ENCODE measurements around the gene GSK3B. TPM values are rescaled to one million over a fixed set of nuclear protein-coding genes. Genes with fewer than 3 reads are reported as not detected.

GSK3B gene
- total and polyA plus RNA-seq, 2 donors (not counting 3 experiments of a cell fraction or from before 2014, with no cell fraction given) = 22.1 to 50.1 TPM

GRCh38 chr3:119978554-119979208 is 115.6 kb downstream of the GSK3B start:
- H3K79me2 ChIP-seq (ENCODE audit: control insufficient read depth, insufficient read depth, low read length) = peaks cover 83% of the 10 kb centered on the region
- no peak overlapping the region for H3K4me2 ChIP-seq (ENCODE audit: insufficient read depth, low read length)
- no peaks in the 10 kb centered on the region for H3K4me1 ChIP-seq (ENCODE audit: control insufficient read depth, extremely low read depth, insufficient read depth, low read length)
- no peak overlapping the region for H3K9ac ChIP-seq (replicated peaks; ENCODE audit: extremely low read depth, insufficient read depth, low read length)
- H3K36me3 ChIP-seq (ENCODE audit: control insufficient read depth in 2 of 2, extremely low read depth in 1 of 2, insufficient read depth in 2 of 2, low read length in 2 of 2) = peaks cover 0 to 3% of the 10 kb centered on the region in 2 experiments
- H3K4me3 ChIP-seq (replicated peaks in 1 of 3; ENCODE audit: insufficient read depth in 1 of 3, low read depth in 1 of 3, low read length in 3 of 3) = no peak overlapping the region
- H4K20me1 ChIP-seq (replicated peaks; ENCODE audit: control insufficient read depth, extremely low read depth, insufficient read depth, low read length) = peaks cover 12% of the 10 kb centered on the region
- DNase-seq (ENCODE audit: low read depth, low spot score) = no peak
- no peak overlapping the region for H2AFZ ChIP-seq (ENCODE audit: low read depth, low read length)
- peaks cover 4% of the 10 kb centered on the region for H3K9me1 ChIP-seq (replicated peaks; ENCODE audit: control insufficient read depth, extremely low read depth, insufficient read depth, low read length)
- no TSS peak for BruUV-seq (replicated peaks)
- TF ChIP-seq MAX (IDR thresholded peaks at IDR 0.05; ENCODE audit: insufficient read depth, insufficient read length) = no peak
- TF ChIP-seq CTCF (IDR thresholded peaks at IDR 0.05; ENCODE audit: extremely low read depth in 1 of 2, insufficient read depth in 1 of 2, low read depth in 1 of 2, low read length in 2 of 2) = no peak
- no peak for TF ChIP-seq JUN (IDR thresholded peaks at IDR 0.05; ENCODE audit: borderline replicate concordance, insufficient read depth, insufficient read length, low read depth)
- TF ChIP-seq EZH2 (IDR thresholded peaks at IDR 0.05; ENCODE audit: borderline replicate concordance, low read depth, low read length, severe bottlenecking) = no peak
- no peak for TF ChIP-seq POLR2A (IDR thresholded peaks at IDR 0.05; ENCODE audit: low read depth, low read length)
- no peak for TF ChIP-seq MYC (IDR thresholded peaks at IDR 0.05; ENCODE audit: low read depth, low read length)
- TF ChIP-seq GATA2 (IDR thresholded peaks at IDR 0.05; ENCODE audit: insufficient read depth, insufficient read length, low read depth, low read length) = no peak
- FAIRE-seq = no peak
- CTCF ChIA-PET = no interaction called here
- no peaks in the 10 kb centered on the region for H3K9me3 ChIP-seq (replicated peaks; ENCODE audit: control insufficient read depth, insufficient read depth, low read length)
- dilution Hi-C loops (cut with MboI; ENCODE audit: extremely low pct_ligation_motif_present, low sequenced_read_pairs) = no loop called here
- POLR2A ChIA-PET = no interaction called here
- H3K27ac ChIP-seq (ENCODE audit: insufficient read depth, low read depth, low read length) = no peak overlapping the region
- intact Hi-C loops (cut with micrococcal nuclease) = no loop called here
- no peaks in the 10 kb centered on the region for H3K27me3 ChIP-seq (ENCODE audit: control insufficient read depth in 2 of 2, insufficient read depth in 2 of 2, low read length in 2 of 2)
